ENCODE data around the gene CATSPER4. TPM values are rescaled to one million over a fixed set of nuclear protein-coding genes. Genes with fewer than 3 reads are reported as not detected.

Gene CATSPER4
- total and polyA plus RNA-seq, 2 of the 13 experiments (the other 11 are each of a cell fraction or from before 2014, with no cell fraction given), result not detected

DNA sequence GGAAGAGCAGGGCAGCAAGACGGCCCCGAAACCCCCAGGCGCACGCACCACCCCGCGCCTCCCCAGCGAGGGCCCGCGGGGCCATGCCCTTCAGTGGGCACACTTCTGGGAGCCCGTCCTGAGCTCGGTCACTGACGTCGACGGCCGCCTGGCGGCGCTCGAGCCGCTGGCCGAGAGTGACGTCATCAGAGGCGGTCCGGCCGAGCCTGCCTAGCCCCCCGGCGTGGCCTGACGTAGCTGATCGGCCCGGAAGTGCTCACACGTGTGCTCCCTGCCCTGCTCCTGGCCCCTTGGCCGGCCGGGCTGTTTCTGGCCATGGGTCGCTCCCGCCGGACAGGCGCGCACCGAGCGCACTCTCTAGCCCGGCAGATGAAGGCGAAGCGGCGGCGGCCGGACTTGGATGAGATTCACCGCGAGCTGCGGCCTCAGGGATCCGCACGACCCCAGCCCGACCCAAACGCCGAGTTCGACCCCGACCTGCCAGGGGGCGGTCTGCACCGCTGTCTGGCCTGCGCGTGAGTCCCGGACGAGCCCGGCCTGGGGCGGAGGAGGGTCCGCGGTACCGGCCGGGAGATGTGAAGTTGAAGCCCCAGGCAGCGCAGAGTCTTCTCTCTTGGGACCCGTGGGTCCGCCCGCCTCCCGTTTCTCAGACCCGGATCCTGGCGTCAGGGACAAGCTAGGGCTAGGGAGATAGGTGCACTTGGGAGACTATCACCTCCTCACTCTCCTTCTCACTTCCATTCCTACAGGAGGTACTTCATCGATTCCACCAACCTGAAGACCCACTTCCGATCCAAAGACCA lies 20.5 kb upstream of the CATSPER4 start, which contains the start of gene ZNF593 (continued):
- TF ChIP-seq ZBTB3 (CRISPR knock-in tag; IDR thresholded peaks at IDR 0.05; ENCODE audit: borderline replicate concordance, low read depth) (no peak; the same call in 1 of the 2 replicates), ZNF790 (CRISPR knock-in tag; IDR thresholded peaks at IDR 0.05; ENCODE audit: borderline replicate concordance) (peak; percentile 66; the same call in 1 of the 2 replicates), BRCA1 (CRISPR knock-in tag; IDR thresholded peaks at IDR 0.05) (peak; percentile 80), AHR (CRISPR knock-in tag; IDR thresholded peaks at IDR 0.05) (0 out of 2 replicates have a peak, but pooled peaks have one; percentile 47), KLF6 (CRISPR knock-in tag; IDR thresholded peaks at IDR 0.05) (no peak; the same call in 1 of the 2 replicates), ZNF670 (CRISPR knock-in tag; IDR thresholded peaks at IDR 0.05; ENCODE audit: borderline replicate concordance) (peak; percentile 67), ZNF746 (CRISPR knock-in tag; IDR thresholded peaks at IDR 0.05) (peak; percentile 77; the same call in 1 of the 2 replicates), ZNF331 (CRISPR knock-in tag; IDR thresholded peaks at IDR 0.05) (peak; percentile 55; the same call in 1 of the 2 replicates), SRSF9 (IDR thresholded peaks at IDR 0.05; ENCODE audit: borderline replicate concordance, insufficient read depth, low read depth, low read length, poor library complexity, severe bottlenecking) (no peak), ZNF782 (CRISPR knock-in tag; IDR thresholded peaks at IDR 0.05; ENCODE audit: borderline replicate concordance) (peak; percentile 87; the same call in 1 of the 2 replicates), FOXJ3 (CRISPR knock-in tag; IDR thresholded peaks at IDR 0.05; ENCODE audit: borderline replicate concordance) (peak; percentile 55; the same call in 1 of the 2 replicates), ZNF160 (CRISPR knock-in tag; IDR thresholded peaks at IDR 0.05) (peak; percentile 97), KMT2B (CRISPR knock-in tag; IDR thresholded peaks at IDR 0.05) (peak; percentile 85), ZNF234 (CRISPR knock-in tag; conservative IDR thresholded peaks at IDR 0.05) (no peak), KLF15 (CRISPR knock-in tag; IDR thresholded peaks at IDR 0.05; ENCODE audit: borderline replicate concordance) (0 out of 2 replicates have a peak, but pooled peaks have one; percentile 88), PCBP2 (optimal IDR thresholded peaks at IDR 0.05; ENCODE audit: low read depth, low read length, poor library complexity, severe bottlenecking) (no peak), MLXIP (CRISPR knock-in tag; IDR thresholded peaks at IDR 0.05; ENCODE audit: borderline replicate concordance) (no peak), LRRFIP1 (CRISPR knock-in tag; conservative IDR thresholded peaks at IDR 0.05) (no peak), PAWR (CRISPR knock-in tag; IDR thresholded peaks at IDR 0.05; ENCODE audit: borderline replicate concordance) (no peak; the same call in 1 of the 2 replicates), NR2F1 (CRISPR knock-in tag; IDR thresholded peaks at IDR 0.05) (no peak; a peak in 1 of 4 replicates), RAD21 (CRISPR knock-in tag; IDR thresholded peaks at IDR 0.05) (peak; percentile 74), NPAS2 (CRISPR knock-in tag; IDR thresholded peaks at IDR 0.05; ENCODE audit: borderline replicate concordance) (no peak), AGO2 (optimal IDR thresholded peaks at IDR 0.05; ENCODE audit: low read depth, low read length) (peak; percentile 72), CHD2 (IDR thresholded peaks at IDR 0.05; ENCODE audit: low read depth, low read length) (no peak)
